HG02840 (cell line): ENCODE data around the gene SF3B6.
"Not testable (repeated sequence)": the region's sequence is repeated elsewhere in the genome, so short reads cannot be mapped to it uniquely, and the experiment has no call there.

Experiments used
- ATAC-seq: cut with Tn5 transposase; IDR thresholded peaks from one replicate; pipeline ENCODE4 v1.9.1; 2021; ENCODE audit warnings: mild to moderate bottlenecking, moderate library complexity, moderate number of reproducible peaks; ENCODE audit not compliant: unreplicated experiment, low FRiP score

SF3B6 gene

GRCh38 chr2:24095171-24095677, 19.1 kb upstream of the SF3B6 start:
- ATAC-seq = not testable (repeated sequence)

DNA sequence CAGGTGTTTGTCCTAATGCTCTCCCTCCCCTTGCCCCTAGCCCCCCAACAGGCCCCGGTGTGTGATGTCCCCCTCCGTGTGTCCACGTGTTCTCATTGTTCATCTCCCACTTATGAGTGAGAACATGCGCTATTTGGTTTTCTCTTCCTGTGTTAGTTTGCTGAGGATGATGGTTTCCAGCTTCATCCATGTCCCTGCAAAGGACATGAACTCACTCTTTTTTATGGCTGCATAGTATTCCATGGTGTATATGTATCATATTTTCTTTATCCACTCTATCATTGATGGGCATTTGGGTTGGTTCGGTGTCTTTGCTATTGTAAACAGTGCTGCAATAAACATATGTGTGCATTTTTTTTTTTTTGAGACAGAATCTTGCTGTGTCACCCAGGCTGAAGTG, 17.1 kb upstream of the SF3B6 start:
- ATAC-seq = not testable (repeated sequence)

DNA sequence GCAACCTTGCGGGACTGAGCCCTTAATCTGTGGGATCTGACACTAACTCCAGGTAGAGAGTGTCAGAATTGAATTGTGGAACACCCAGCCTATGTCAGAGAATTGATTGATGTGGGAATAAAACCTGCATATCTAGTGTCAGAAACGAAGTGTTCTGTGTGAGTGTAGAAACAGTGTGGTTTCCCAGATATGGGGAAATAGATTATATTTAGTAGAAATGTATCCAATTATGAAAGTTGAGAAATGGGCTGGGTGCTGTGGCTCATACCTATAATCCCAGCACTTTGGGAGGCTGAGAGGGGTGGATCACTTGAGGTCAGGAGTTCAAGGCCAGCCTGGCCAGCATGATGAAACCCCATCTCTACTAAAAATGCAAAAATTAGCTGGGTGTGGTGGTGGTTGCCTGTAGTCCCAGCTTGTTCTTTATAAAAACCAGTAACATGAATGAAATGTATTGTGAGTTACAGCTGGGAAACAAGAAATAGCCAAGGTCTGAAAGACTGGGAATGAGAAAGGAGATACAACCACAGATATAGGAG, 12.8 kb upstream of the SF3B6 start:
- ATAC-seq = no peak

- ATAC-seq = no peak
These were observed 10.9 kb upstream of the SF3B6 start for GRCh38 chr2:24087032-24087431.

DNA sequence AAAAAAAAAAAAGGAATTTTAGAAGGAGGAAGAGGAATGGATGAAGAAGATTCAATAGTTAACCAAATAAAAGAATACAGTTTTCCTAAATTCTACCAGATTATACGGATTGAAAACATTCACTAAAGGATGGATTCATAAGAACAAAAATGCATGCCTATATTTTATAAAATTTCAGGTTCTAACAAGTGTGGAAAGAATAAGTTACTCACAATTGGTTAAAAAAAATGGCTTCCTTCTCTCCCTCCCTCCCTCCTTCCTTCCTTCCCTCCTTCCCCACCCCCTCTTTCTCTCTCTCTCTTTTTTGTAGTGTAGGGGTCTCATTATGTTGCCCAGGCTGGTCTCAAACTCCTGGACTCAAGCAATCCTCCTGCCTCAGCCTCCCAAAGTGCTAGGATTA, 10.1 kb upstream of the SF3B6 start:
- no peak for ATAC-seq

- no peak for ATAC-seq
These were observed 9.0 kb upstream of the SF3B6 start for GRCh38 chr2:24085200-24085489.

- peak; percentile 81 for ATAC-seq
These were observed 8.5 kb upstream of the SF3B6 start, which contains the start of gene TP53I3 for GRCh38 chr2:24084386-24085199. Gene TP53I3, minus strand, starts transcription at chr2:24084834. Its CDS starts 508 bp downstream, at chr2:24084326.

DNA sequence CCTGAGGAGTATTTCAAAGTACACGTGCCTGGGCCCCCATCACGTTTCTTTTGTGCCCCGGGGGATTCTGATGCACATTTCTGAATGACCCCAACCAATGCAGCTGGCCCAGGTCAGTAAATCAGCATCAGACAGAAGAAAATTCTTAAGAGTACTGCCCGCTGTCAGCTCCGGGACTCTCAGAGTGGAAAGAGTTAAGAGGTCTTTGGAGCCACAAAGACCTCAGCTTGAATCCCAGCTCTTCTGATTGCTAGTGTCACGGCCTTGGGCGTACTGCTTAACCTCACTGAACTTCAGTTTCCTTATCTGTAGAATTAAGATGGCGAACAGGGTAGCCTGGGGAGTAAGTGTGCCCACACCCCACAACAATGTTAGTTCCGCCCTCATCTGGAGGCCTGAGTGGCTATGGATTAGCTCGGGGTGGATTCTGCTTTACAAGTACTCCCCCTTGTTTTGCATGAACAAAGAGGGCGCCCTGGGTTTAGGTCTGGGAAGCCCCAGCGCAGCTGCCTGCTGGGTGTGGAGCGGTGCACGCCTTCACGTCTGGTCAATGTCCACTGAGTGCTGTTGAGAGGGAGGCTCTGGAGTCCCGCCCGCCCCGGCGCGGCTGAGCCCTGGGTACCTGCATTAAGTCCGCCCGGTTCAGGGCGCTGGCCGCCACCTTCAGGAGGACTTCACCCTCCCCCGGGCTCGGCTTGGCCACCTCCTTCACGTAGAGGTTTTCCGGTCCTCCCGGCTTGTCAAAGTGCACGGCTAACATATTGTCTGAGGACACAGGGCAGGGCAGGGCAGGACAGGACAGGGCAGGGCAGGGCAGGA, 7.7 kb upstream of the SF3B6 start:
- ATAC-seq = peak; percentile 58

- no peak for ATAC-seq
These were observed 6.9 kb upstream of the SF3B6 start for GRCh38 chr2:24082787-24083566.

- no peak for ATAC-seq
These were observed 4.6 kb upstream of the SF3B6 start for GRCh38 chr2:24080701-24081100.

DNA sequence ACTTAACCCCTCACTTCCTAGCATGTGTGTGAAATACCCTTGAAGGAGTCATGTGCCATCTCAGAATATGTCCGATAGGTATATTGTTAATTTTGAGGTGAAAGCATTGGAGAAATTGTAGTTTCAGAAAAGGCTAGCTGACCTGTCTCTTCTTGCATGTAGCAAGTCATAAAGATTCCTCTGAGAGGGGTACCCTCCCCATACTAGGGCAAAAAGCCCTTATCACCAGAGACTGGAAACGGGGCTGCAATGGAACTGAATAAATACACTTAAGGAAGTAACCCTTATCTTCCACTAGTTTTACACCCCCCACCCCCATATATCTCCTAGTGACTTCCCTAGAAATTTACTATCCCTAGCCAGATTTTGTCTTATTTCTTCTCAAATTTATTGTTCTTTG, 1.8 kb upstream of the SF3B6 start:
- no peak for ATAC-seq

- ATAC-seq = no peak
These were observed 1.4 kb upstream of the SF3B6 start for GRCh38 chr2:24077535-24077877.

- no peak for ATAC-seq
These were observed 866 bp upstream of the SF3B6 start for GRCh38 chr2:24076849-24077534.

- no peak for ATAC-seq
These were observed 867 bp downstream of the SF3B6 start for GRCh38 chr2:24075259-24075658.

DNA sequence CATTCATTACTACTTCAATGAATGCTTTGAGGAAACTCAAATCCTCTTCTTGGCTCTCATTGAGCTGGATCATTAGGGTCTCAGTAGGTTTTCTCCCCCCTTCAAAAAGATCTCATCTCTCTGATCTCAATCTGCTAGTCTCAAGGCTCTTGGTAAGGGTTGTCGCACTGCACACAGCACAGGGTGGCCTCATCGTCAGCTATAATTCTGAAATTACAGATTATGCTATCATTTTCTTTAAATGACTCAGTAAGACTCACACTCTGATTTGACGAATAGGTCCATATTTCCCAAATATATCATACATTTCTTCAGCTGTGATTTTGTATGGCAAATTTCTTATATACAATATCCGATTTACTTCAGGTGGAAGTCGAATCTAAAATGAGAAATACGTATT, 2.3 kb downstream of the SF3B6 start:
- no peak for ATAC-seq

GRCh38 chr2:24072259-24072658, 3.9 kb downstream of the SF3B6 start:
- no peak for ATAC-seq

GRCh38 chr2:24065341-24065740, 10.8 kb downstream of the SF3B6 start:
- ATAC-seq = no peak

GRCh38 chr2:24058564-24059271, 17.4 kb downstream of the SF3B6 start:
- ATAC-seq = no peak

GRCh38 chr2:24055750-24056149, 20.4 kb downstream of the SF3B6 start:
- no peak for ATAC-seq
